Measurements from ENCODE around the gene ZXDC. TPM values are rescaled to one million over a fixed set of nuclear protein-coding genes. Genes with fewer than 3 reads are reported as not detected.

Gene ZXDC
- polyA plus RNA-seq, 1 donor (not counting 4 experiments of a cell fraction or from before 2014, with no cell fraction given) = 10.7 TPM

DNA sequence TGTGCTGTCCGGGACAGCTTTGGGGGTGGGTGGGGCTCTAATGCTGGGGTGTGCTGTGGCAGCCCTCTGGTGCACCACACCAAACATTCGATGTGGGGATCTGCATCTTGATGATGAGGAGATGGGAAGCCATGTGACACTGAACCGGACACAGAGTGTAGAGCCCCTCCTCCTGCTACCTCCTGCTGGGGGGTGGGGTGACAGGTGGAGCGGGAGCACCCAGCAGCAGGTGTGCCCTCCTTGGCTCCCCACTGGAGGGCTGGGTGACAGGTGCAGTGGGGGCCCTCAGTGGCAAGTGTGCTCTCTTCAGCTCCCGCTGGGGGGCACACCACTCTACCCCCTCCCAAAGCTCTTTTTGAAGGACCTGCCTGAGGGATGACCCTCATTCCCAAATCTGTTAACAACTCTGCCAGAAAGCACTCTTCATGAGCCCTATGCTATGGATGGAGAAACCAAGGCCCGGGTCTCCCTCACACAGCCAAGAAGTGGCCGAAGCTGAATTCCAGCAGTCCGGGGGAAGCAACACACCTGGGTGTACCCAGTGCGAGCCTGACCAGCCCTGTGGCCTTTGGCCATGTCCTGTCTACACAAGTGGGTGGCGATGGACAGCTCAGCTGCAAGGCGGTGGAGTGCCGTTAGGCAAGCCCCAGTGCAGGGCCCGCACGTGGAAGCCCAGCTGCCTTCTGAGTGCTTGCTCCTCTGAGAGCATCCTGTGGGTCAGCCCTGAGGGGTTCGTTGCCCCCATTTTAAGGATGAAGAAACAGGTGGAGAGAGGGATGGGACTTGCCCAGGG is 42.5 kb upstream of the ZXDC start:
- Histone ChIP-seq H2AFZ (ENCODE audit: control insufficient read depth, low read length) (no peak overlapping the region), H3K4me2 (ENCODE audit: control insufficient read depth, extremely low read depth, insufficient read depth, low read depth, low read length) (no peak overlapping the region), H3K27ac (ENCODE audit: control insufficient read depth, insufficient read depth, low read length) (no peak overlapping the region), H3K9ac (ENCODE audit: control insufficient read depth, extremely low read depth, insufficient read depth, low read length) (no peak overlapping the region), H3K4me1 (ENCODE audit: control insufficient read depth, extremely low read depth, insufficient read depth, low read length) (no peaks in the 10 kb centered on the region), H3K4me3 (ENCODE audit: control insufficient read depth in 2 of 3, extremely low read depth in 1 of 3, insufficient read depth in 2 of 3, low read depth in 1 of 3, low read length in 3 of 3) (no peak overlapping the region), H3K27me3 (ENCODE audit: control insufficient read depth, extremely low read depth, insufficient read depth, low read length) (peaks cover 14% of the 10 kb centered on the region), H3K9me1 (ENCODE audit: control insufficient read depth, extremely low read depth, insufficient read depth, low read length) (no peaks in the 10 kb centered on the region), H3K9me3 (ENCODE audit: control insufficient read depth, low read depth, low read length) (no peaks in the 10 kb centered on the region), H4K20me1 (ENCODE audit: control insufficient read depth, extremely low read depth, insufficient read depth, low read length) (no peaks in the 10 kb centered on the region), H3K79me2 (ENCODE audit: control insufficient read depth, insufficient read depth, low read length) (no peaks in the 10 kb centered on the region), H3K36me3 (ENCODE audit: control insufficient read depth in 2 of 2, extremely low read depth in 1 of 2, insufficient read depth in 2 of 2, low read length in 2 of 2) (no peaks in the 10 kb centered on the region)
- TF ChIP-seq, protein P1, sequence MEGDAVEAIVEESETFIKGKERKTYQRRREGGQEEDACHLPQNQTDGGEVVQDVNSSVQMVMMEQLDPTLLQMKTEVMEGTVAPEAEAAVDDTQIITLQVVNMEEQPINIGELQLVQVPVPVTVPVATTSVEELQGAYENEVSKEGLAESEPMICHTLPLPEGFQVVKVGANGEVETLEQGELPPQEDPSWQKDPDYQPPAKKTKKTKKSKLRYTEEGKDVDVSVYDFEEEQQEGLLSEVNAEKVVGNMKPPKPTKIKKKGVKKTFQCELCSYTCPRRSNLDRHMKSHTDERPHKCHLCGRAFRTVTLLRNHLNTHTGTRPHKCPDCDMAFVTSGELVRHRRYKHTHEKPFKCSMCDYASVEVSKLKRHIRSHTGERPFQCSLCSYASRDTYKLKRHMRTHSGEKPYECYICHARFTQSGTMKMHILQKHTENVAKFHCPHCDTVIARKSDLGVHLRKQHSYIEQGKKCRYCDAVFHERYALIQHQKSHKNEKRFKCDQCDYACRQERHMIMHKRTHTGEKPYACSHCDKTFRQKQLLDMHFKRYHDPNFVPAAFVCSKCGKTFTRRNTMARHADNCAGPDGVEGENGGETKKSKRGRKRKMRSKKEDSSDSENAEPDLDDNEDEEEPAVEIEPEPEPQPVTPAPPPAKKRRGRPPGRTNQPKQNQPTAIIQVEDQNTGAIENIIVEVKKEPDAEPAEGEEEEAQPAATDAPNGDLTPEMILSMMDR (optimal IDR thresholded peaks at IDR 0.05 in 1 of 3, IDR thresholded peaks at IDR 0.05 in 1 of 3, conservative IDR thresholded peaks at IDR 0.05 in 1 of 3; ENCODE audit: extremely low read depth in 1 of 3, insufficient read depth in 2 of 3, low read length in 3 of 3) = no peak
- TF ChIP-seq EZH2 (IDR thresholded peaks at IDR 0.05; ENCODE audit: low read length) = no peak
- no peak for FAIRE-seq
- dilution Hi-C loops (cut with MboI; ENCODE audit: extremely low pct_ligation_motif_present, low sequenced_read_pairs) = no loop called here
- no peak for DNase-seq (ENCODE audit: low read depth, low spot score)

DNA sequence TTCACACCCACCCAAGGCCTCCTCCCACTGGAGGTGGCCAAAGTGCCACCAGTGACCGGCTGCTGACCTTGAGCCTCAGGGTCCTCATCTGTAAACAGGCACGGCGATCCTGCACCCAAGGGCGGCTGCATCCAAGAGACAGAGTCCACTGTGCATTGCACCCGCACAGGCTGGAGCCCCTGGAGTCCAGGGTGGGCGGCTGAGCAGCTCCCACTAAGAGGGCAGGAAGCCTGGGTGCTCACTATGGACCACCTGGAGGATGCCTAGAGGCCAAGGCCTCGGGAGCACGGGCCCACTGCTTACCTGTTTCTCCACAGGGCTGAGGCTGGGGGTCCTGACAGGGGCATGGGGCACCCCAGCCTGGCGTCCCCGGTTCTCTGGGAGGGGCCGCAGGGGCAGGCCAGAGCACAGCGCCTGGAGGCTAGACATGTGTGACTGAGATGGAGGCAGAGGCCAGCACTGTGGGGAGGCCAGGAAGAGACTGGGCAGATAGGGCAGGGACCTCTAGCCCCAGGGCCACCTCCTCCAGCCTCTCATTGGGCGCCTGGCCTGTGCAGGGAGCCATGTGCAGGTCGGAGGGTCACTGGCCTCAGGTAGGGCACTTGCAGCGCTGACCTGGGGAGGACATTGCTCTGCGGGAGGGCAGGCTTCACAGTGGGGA is 41.7 kb upstream of the ZXDC start, which contains the start of gene UROC1:
TSS of gene UROC1 (minus strand) at position 483 of the 661 bp plus-strand sequence. CDS start at position 429, 54 bp downstream.
- no peak within 1 kb of the TSS for H2AFZ ChIP-seq (ENCODE audit: control insufficient read depth, low read length)
- no peak within 1 kb of the TSS for H3K9ac ChIP-seq (ENCODE audit: control insufficient read depth, extremely low read depth, insufficient read depth, low read length)
- no peaks in the 10 kb centered on the region for H3K79me2 ChIP-seq (ENCODE audit: control insufficient read depth, insufficient read depth, low read length)
- DNase-seq (ENCODE audit: low read depth, low spot score) (no peak), FAIRE-seq (no peak)
- peaks cover 7% of the 10 kb centered on the region for H3K27me3 ChIP-seq (ENCODE audit: control insufficient read depth, extremely low read depth, insufficient read depth, low read length)
- H4K20me1 ChIP-seq (ENCODE audit: control insufficient read depth, extremely low read depth, insufficient read depth, low read length) = no peaks in the 10 kb centered on the region
- dilution Hi-C loops (cut with MboI; ENCODE audit: extremely low pct_ligation_motif_present, low sequenced_read_pairs) = no loop called here
- no peak within 1 kb of the TSS for H3K4me3 ChIP-seq (ENCODE audit: control insufficient read depth in 2 of 3, extremely low read depth in 1 of 3, insufficient read depth in 2 of 3, low read depth in 1 of 3, low read length in 3 of 3)
- H3K9me3 ChIP-seq (ENCODE audit: control insufficient read depth, low read depth, low read length) = no peaks in the 10 kb centered on the region
- H3K4me1 ChIP-seq (ENCODE audit: control insufficient read depth, extremely low read depth, insufficient read depth, low read length) = no peaks in the 10 kb centered on the region
- H3K27ac ChIP-seq (ENCODE audit: control insufficient read depth, insufficient read depth, low read length) = no peak within 1 kb of the TSS
- H3K36me3 ChIP-seq (ENCODE audit: control insufficient read depth in 2 of 2, extremely low read depth in 1 of 2, insufficient read depth in 2 of 2, low read length in 2 of 2) = no peaks in the 10 kb centered on the region
- no peak for TF ChIP-seq EZH2 (IDR thresholded peaks at IDR 0.05; ENCODE audit: low read length)
- TF ChIP-seq, protein P1 (optimal IDR thresholded peaks at IDR 0.05 in 1 of 3, IDR thresholded peaks at IDR 0.05 in 1 of 3, conservative IDR thresholded peaks at IDR 0.05 in 1 of 3; ENCODE audit: extremely low read depth in 1 of 3, insufficient read depth in 2 of 3, low read length in 3 of 3) = no peak
- no peak within 1 kb of the TSS for H3K4me2 ChIP-seq (ENCODE audit: control insufficient read depth, extremely low read depth, insufficient read depth, low read depth, low read length)
- no peaks in the 10 kb centered on the region for H3K9me1 ChIP-seq (ENCODE audit: control insufficient read depth, extremely low read depth, insufficient read depth, low read length)

All from keratinocyte (primary cell).